ENCODE data around the gene OTOP3. TPM values are rescaled to one million over a fixed set of nuclear protein-coding genes. Genes with fewer than 3 reads are reported as not detected.

Gene OTOP3
- total and polyA plus RNA-seq, 2 donors (not counting 1 experiment from before 2014, with no cell fraction given) = not detected

GRCh38 chr17:74918906-74919305 is 16.8 kb upstream of the OTOP3 start:
- no peak overlapping the region for H3K27ac ChIP-seq (ENCODE audit: insufficient read depth, low read length)
- H3K9me3 ChIP-seq (ENCODE audit: control insufficient read depth, insufficient read depth, low read depth, low read length) = no peaks in the 10 kb centered on the region
- H3K36me3 ChIP-seq (ENCODE audit: control insufficient read depth, insufficient read depth, low read length) = no peaks in the 10 kb centered on the region
- no peak for TF ChIP-seq EZH2 (IDR thresholded peaks at IDR 0.05; ENCODE audit: low read length, missing control alignments)
- no peak overlapping the region for H3K9ac ChIP-seq (ENCODE audit: insufficient read depth, low read length)
- no peak overlapping the region for H3K4me3 ChIP-seq (replicated peaks in 1 of 4; ENCODE audit: control extremely low read depth in 1 of 4, insufficient read depth in 1 of 4, low read depth in 3 of 4, low read length in 4 of 4)
- H3K4me2 ChIP-seq (ENCODE audit: extremely low read depth, insufficient read depth, low read length) = no peak overlapping the region
- H4K20me1 ChIP-seq (ENCODE audit: control insufficient read depth, extremely low read depth, insufficient read depth, low read length) = no peaks in the 10 kb centered on the region
- no peak overlapping the region for H2AFZ ChIP-seq (ENCODE audit: low read length)
- no peaks in the 10 kb centered on the region for H3K79me2 ChIP-seq (ENCODE audit: control insufficient read depth, insufficient read depth, low read length)
- peaks cover 21% of the 10 kb centered on the region for H3K27me3 ChIP-seq (ENCODE audit: control insufficient read depth, insufficient read depth, low read length)
- DNase-seq (ENCODE audit: low read depth in 2 of 2) = no peak
- no peaks in the 10 kb centered on the region for H3K4me1 ChIP-seq (ENCODE audit: control insufficient read depth, extremely low read depth, insufficient read depth, low read length)

DNA sequence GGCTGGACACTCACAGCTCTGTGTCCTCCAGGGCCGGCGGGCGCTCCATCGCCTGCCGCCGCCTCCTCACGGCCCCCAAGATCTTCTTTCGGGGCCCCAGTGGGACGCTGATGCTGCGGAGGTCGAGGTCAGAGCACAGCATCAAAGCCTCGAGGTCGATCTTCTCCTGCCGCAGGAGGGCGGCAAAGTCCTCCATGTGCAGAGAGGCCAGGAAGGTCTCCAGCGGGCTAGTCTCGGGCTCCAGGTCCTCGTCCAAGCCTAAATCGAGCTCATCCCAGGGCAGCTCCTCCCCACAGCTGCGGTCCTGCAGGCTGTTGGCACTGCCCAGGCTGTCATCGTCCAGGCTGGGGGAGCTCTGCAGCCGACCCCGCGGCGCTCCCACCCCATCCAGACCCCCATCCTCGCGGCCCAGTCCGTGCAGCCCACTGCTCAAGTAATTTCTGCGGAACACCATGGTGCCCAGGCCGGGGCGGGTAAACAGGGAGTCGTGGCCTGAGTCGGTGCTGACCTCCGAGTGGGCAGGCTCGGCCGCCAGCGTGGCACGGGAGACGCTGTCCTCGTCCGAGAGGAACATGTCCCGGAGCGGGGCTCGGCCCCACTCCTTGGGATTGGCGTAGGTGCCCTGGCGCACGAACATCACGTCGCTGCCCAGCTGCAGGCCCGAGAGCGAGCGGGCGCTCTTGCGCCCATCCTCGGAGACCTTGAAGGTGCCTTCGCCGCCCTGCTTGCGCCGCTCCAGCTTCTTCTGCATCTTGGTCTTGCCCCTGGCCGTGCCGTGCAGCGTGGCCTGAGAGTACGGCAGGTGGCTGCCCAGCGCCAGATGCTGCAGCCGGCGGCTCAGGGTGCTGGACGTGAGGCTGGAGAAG is 16.0 kb upstream of the OTOP3 start:
- H4K20me1 ChIP-seq (ENCODE audit: control insufficient read depth, extremely low read depth, insufficient read depth, low read length) = no peaks in the 10 kb centered on the region
- no peaks in the 10 kb centered on the region for H3K9me3 ChIP-seq (ENCODE audit: control insufficient read depth, insufficient read depth, low read depth, low read length)
- H3K36me3 ChIP-seq (ENCODE audit: control insufficient read depth, insufficient read depth, low read length) = no peaks in the 10 kb centered on the region
- no peaks in the 10 kb centered on the region for H3K4me1 ChIP-seq (ENCODE audit: control insufficient read depth, extremely low read depth, insufficient read depth, low read length)
- H3K27me3 ChIP-seq (ENCODE audit: control insufficient read depth, insufficient read depth, low read length) = peaks cover 29% of the 10 kb centered on the region
- H3K9ac ChIP-seq (ENCODE audit: insufficient read depth, low read length) = no peak overlapping the region
- no peak overlapping the region for H3K27ac ChIP-seq (ENCODE audit: insufficient read depth, low read length)
- H2AFZ ChIP-seq (ENCODE audit: low read length) = no peak overlapping the region
- no peak overlapping the region for H3K4me2 ChIP-seq (ENCODE audit: extremely low read depth, insufficient read depth, low read length)
- H3K4me3 ChIP-seq (replicated peaks in 1 of 4; ENCODE audit: control extremely low read depth in 1 of 4, insufficient read depth in 1 of 4, low read depth in 3 of 4, low read length in 4 of 4) = no peak overlapping the region
- peak in 1 of 2 donors; percentile 6 for DNase-seq (ENCODE audit: low read depth in 2 of 2)
- TF ChIP-seq, protein P1, sequence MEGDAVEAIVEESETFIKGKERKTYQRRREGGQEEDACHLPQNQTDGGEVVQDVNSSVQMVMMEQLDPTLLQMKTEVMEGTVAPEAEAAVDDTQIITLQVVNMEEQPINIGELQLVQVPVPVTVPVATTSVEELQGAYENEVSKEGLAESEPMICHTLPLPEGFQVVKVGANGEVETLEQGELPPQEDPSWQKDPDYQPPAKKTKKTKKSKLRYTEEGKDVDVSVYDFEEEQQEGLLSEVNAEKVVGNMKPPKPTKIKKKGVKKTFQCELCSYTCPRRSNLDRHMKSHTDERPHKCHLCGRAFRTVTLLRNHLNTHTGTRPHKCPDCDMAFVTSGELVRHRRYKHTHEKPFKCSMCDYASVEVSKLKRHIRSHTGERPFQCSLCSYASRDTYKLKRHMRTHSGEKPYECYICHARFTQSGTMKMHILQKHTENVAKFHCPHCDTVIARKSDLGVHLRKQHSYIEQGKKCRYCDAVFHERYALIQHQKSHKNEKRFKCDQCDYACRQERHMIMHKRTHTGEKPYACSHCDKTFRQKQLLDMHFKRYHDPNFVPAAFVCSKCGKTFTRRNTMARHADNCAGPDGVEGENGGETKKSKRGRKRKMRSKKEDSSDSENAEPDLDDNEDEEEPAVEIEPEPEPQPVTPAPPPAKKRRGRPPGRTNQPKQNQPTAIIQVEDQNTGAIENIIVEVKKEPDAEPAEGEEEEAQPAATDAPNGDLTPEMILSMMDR (conservative IDR thresholded peaks at IDR 0.05 in 1 of 2, IDR thresholded peaks at IDR 0.05 in 1 of 2; ENCODE audit: low read depth in 1 of 2, low read length in 2 of 2) = peak in 1 of 2 donors; percentile 25
- no peak for TF ChIP-seq EZH2 (IDR thresholded peaks at IDR 0.05; ENCODE audit: low read length, missing control alignments)
- no peaks in the 10 kb centered on the region for H3K79me2 ChIP-seq (ENCODE audit: control insufficient read depth, insufficient read depth, low read length)

DNA sequence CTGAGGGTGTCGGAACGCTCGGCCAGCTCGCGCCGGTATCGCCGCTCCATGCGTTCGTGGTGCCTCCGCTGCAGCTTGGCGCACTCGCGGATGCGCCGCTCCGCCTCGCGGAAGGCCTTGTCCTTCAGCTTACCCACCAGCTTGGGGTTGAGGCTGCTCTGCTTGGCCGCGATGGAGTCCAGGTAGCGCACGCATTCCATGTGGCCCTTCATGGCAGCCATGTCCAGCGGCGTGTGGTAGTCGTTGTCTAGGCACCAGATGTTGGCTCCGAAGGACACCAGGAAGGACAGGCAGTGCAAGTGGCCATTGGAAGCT is 15.4 kb upstream of the OTOP3 start:
- no peaks in the 10 kb centered on the region for H3K36me3 ChIP-seq (ENCODE audit: control insufficient read depth, insufficient read depth, low read length)
- no peak overlapping the region for H3K4me2 ChIP-seq (ENCODE audit: extremely low read depth, insufficient read depth, low read length)
- H3K4me3 ChIP-seq (replicated peaks in 1 of 4; ENCODE audit: control extremely low read depth in 1 of 4, insufficient read depth in 1 of 4, low read depth in 3 of 4, low read length in 4 of 4) = no peak overlapping the region
- no peaks in the 10 kb centered on the region for H3K4me1 ChIP-seq (ENCODE audit: control insufficient read depth, extremely low read depth, insufficient read depth, low read length)
- no peaks in the 10 kb centered on the region for H3K9me3 ChIP-seq (ENCODE audit: control insufficient read depth, insufficient read depth, low read depth, low read length)
- no peak overlapping the region for H3K27ac ChIP-seq (ENCODE audit: insufficient read depth, low read length)
- no peaks in the 10 kb centered on the region for H3K79me2 ChIP-seq (ENCODE audit: control insufficient read depth, insufficient read depth, low read length)
- no peaks in the 10 kb centered on the region for H4K20me1 ChIP-seq (ENCODE audit: control insufficient read depth, extremely low read depth, insufficient read depth, low read length)
- peaks cover 35% of the 10 kb centered on the region for H3K27me3 ChIP-seq (ENCODE audit: control insufficient read depth, insufficient read depth, low read length)
- H2AFZ ChIP-seq (ENCODE audit: low read length) = no peak overlapping the region
- TF ChIP-seq, protein P1 (conservative IDR thresholded peaks at IDR 0.05 in 1 of 2, IDR thresholded peaks at IDR 0.05 in 1 of 2; ENCODE audit: low read depth in 1 of 2, low read length in 2 of 2) = no peak
- no peak for TF ChIP-seq EZH2 (IDR thresholded peaks at IDR 0.05; ENCODE audit: low read length, missing control alignments)
- no peak overlapping the region for H3K9ac ChIP-seq (ENCODE audit: insufficient read depth, low read length)
- DNase-seq (ENCODE audit: low read depth in 2 of 2) = no peak
